Activated B cell treated with CpG ODN at 0.5 μM for 24 hours (primary cell): Measurements from ENCODE around the gene MC2R. TPM values are rescaled to one million over a fixed set of nuclear protein-coding genes. Genes with fewer than 3 reads are reported as not detected.

Experiments
- ATAC-seq: fragments of 200-7000 bp; cut with Tn5 transposase; one replicate; pipeline ENCODE4 v1.10.0; 2021; ENCODE audit warnings: low read depth, mild to moderate bottlenecking, moderate library complexity
- CTCF ChIA-PET: fragments of 350-600 bp; sonication (Branson Sonifier 250); formaldehyde crosslinking; loops from one replicate; lab custom pipeline; 2021; ENCODE audit warnings: antibody characterized with exemption; lab: Charles Lee
- POLR2A ChIA-PET: fragments of 350-600 bp; sonication (Branson Sonifier 250); formaldehyde crosslinking; loops from one replicate; lab custom pipeline; 2021; ENCODE audit warnings: antibody characterized with exemption; lab: Charles Lee
- DNase-seq: peaks from one replicate; pipeline ENCODE4 v3.0.0; 2022
- H3K27ac Mint-ChIP-seq: one replicate; pipeline ENCODE4 v1.8.0; 2020; ENCODE audit warnings: mixed read lengths
- H3K27me3 Mint-ChIP-seq: one replicate; pipeline ENCODE4 v1.8.0; 2021; ENCODE audit warnings: mixed read lengths
- H3K36me3 Mint-ChIP-seq: one replicate; pipeline ENCODE4 v1.8.0; 2021; ENCODE audit warnings: low read depth, mixed read lengths
- H3K4me1 Mint-ChIP-seq: one replicate; pipeline ENCODE4 v1.8.0; 2021; ENCODE audit warnings: mixed read lengths
- H3K4me3 Mint-ChIP-seq: one replicate; pipeline ENCODE4 v1.8.0; 2020; ENCODE audit warnings: mild to moderate bottlenecking, mixed read lengths
- H3K9me3 Mint-ChIP-seq: one replicate; pipeline ENCODE4 v1.8.0; 2020; ENCODE audit warnings: mixed read lengths
- CTCF ChIP-seq: fragments of 200-600 bp; IDR thresholded peaks from one replicate; pipeline ENCODE4 v1.8.0; 2022; ENCODE audit warnings: antibody characterized with exemption, mild to moderate bottlenecking
- intact Hi-C: fragments of 100-400 bp; cut with micrococcal nuclease; formaldehyde crosslinking; loops from one replicate; pipeline ENCODE4 v1.15.1; 2024
- total RNA-seq: library from RNA; stranded (reverse); gene quantifications from 2 replicates; pipeline ENCODE4 v1.2.3, GENCODE V29; 2022

The MC2R gene
- total RNA-seq: not detected in 2 replicates

GRCh38 chr18:13915391-13915790 lies at the start of gene MC2R:
Gene MC2R (minus strand): TSS chr18:13915536. CDS start chr18:13885518, 30,018 bp downstream.
- no peak for DNase-seq
- intact Hi-C loops: no loop called here
- no peaks in the 10 kb centered on the region for H3K9me3 Mint-ChIP-seq
- no peak for TF ChIP-seq CTCF
- H3K27me3 Mint-ChIP-seq: peaks cover 4% of the 10 kb centered on the region
- H3K4me1 Mint-ChIP-seq: no peaks in the 10 kb centered on the region
- CTCF ChIA-PET: no interaction called here
- H3K4me3 Mint-ChIP-seq: no peak within 1 kb of the TSS
- H3K27ac Mint-ChIP-seq: no peak within 1 kb of the TSS
- no peaks in the 10 kb centered on the region for H3K36me3 Mint-ChIP-seq
- POLR2A ChIA-PET: no interaction called here
- ATAC-seq: no peak

- CTCF ChIA-PET: no interaction called here
- H3K27ac Mint-ChIP-seq: no peak overlapping the region
- no peaks in the 10 kb centered on the region for H3K36me3 Mint-ChIP-seq
- no peak for TF ChIP-seq CTCF
- H3K4me3 Mint-ChIP-seq: no peak overlapping the region
- H3K27me3 Mint-ChIP-seq: no peaks in the 10 kb centered on the region
- POLR2A ChIA-PET: no interaction called here
- ATAC-seq: no peak
- H3K9me3 Mint-ChIP-seq: peaks cover 7% of the 10 kb centered on the region
- DNase-seq: no peak
- no peaks in the 10 kb centered on the region for H3K4me1 Mint-ChIP-seq
- intact Hi-C loops: no loop called here
Measured at GRCh38 chr18:13945811-13946210, 30.5 kb upstream of the MC2R start.

- no peak for ATAC-seq
- no peak for DNase-seq
- no peak for TF ChIP-seq CTCF
- Mint-ChIP-seq H3K9me3 (peaks cover 5% of the 10 kb centered on the region), H3K36me3 (no peaks in the 10 kb centered on the region), H3K4me3 (no peak overlapping the region), H3K4me1 (peaks cover 6% of the 10 kb centered on the region), H3K27ac (no peak overlapping the region), H3K27me3 (no peaks in the 10 kb centered on the region)
- ChIA-PET POLR2A (no interaction called here), CTCF (no interaction called here)
- intact Hi-C loops: no loop called here
Measured at GRCh38 chr18:13943338-13943737, 28.0 kb upstream of the MC2R start.

- Mint-ChIP-seq H3K27me3 (no peaks in the 10 kb centered on the region), H3K36me3 (no peaks in the 10 kb centered on the region), H3K4me1 (peaks cover 7% of the 10 kb centered on the region), H3K27ac (no peak overlapping the region), H3K4me3 (no peak overlapping the region), H3K9me3 (peaks cover 2% of the 10 kb centered on the region)
- intact Hi-C loops: no loop called here
- no peak for TF ChIP-seq CTCF
- no peak for DNase-seq
- ChIA-PET CTCF (no interaction called here), POLR2A (no interaction called here)
- no peak for ATAC-seq
Measured at GRCh38 chr18:13940326-13940725, 25.0 kb upstream of the MC2R start.

- ATAC-seq (no peak), DNase-seq (no peak)
- TF ChIP-seq CTCF: no peak
- CTCF ChIA-PET: no interaction called here
- intact Hi-C loops: no loop called here
- Mint-ChIP-seq H3K27ac (no peak overlapping the region), H3K36me3 (no peaks in the 10 kb centered on the region), H3K9me3 (peaks cover 2% of the 10 kb centered on the region), H3K4me1 (peaks cover 7% of the 10 kb centered on the region), H3K4me3 (no peak overlapping the region), H3K27me3 (no peaks in the 10 kb centered on the region)
- POLR2A ChIA-PET: no interaction called here
Measured at GRCh38 chr18:13934676-13935075, 19.3 kb upstream of the MC2R start.
